ENCODE data around the gene PANK2.

DNA sequence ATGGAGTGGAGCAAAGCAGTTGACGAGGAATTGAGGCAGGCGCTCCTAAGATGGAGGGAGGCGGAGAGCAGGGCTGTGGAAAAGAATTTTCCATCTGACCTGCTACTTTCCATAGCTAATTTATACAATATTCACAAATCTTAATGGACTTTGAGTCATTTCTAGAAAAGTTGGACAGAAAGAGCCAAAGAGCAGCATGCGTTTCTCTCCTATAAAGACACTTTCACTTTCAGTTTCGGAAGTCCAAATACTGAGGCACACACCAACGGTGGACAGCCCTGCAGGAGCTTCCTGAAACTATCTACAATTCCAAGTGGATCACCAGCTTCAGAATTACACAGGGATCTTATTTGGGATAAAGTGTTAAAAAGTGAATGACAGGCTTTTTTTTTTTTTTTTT lies 43.5 kb downstream of the PANK2 start:
- TF ChIP-seq, protein P1, sequence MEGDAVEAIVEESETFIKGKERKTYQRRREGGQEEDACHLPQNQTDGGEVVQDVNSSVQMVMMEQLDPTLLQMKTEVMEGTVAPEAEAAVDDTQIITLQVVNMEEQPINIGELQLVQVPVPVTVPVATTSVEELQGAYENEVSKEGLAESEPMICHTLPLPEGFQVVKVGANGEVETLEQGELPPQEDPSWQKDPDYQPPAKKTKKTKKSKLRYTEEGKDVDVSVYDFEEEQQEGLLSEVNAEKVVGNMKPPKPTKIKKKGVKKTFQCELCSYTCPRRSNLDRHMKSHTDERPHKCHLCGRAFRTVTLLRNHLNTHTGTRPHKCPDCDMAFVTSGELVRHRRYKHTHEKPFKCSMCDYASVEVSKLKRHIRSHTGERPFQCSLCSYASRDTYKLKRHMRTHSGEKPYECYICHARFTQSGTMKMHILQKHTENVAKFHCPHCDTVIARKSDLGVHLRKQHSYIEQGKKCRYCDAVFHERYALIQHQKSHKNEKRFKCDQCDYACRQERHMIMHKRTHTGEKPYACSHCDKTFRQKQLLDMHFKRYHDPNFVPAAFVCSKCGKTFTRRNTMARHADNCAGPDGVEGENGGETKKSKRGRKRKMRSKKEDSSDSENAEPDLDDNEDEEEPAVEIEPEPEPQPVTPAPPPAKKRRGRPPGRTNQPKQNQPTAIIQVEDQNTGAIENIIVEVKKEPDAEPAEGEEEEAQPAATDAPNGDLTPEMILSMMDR (optimal IDR thresholded peaks at IDR 0.05 in 1 of 3, IDR thresholded peaks at IDR 0.05 in 1 of 3, conservative IDR thresholded peaks at IDR 0.05 in 1 of 3; ENCODE audit: extremely low read depth in 1 of 3, insufficient read depth in 2 of 3, low read length in 3 of 3): no peak
- TF ChIP-seq EZH2 (IDR thresholded peaks at IDR 0.05; ENCODE audit: low read length): no peak

All from keratinocyte (primary cell).